HCT116 (cell line): ENCODE measurements around the gene GIT2. TPM values are rescaled to one million over a fixed set of nuclear protein-coding genes. Genes with fewer than 3 reads are reported as not detected.
A peak's percentile ranks its signal among the peaks of the same experiment; 100 is the strongest.

Experiments
- ATAC-seq: fragments of 200-7000 bp; cut with Tn5 transposase; 2 replicates; pipeline ENCODE4 v1.9.1; 2020; ENCODE audit warnings: mild to moderate bottlenecking, moderate library complexity
- BruUV-seq: library from RNA; stranded (reverse); fragments of 400-500 nt; replicated peaks from 2 replicates; lab custom pipeline; 2021; lab: Mats Ljungman, UMichigan
- CTCF ChIA-PET: fragments of 300-600 bp; sonication (Branson Sonifier 250); formaldehyde crosslinking; loops from one replicate; lab custom pipeline; 2021; ENCODE audit warnings: antibody characterized with exemption; lab: Charles Lee
- POLR2A ChIA-PET: fragments of 300-600, 350-600 bp; sonication (Branson Sonifier 250); formaldehyde crosslinking; loops from one replicate; lab custom pipeline; 2021; ENCODE audit warnings: antibody characterized with exemption; lab: Charles Lee
- RAD21 ChIA-PET, 2 experiments: fragments of 300-600 bp; sonication (Branson Sonifier 250); formaldehyde crosslinking; loops; one replicate each; lab custom pipeline; 2023; ENCODE audit warnings: low total read pairs in 2 of 2; ENCODE audit not compliant: uncharacterized antibody in 2 of 2, unreplicated experiment in 2 of 2, low non-redundant PET in 1 of 2; lab: Charles Lee
- DNase-seq: peaks from one replicate; pipeline ENCODE4 v3.0.0-alpha.2; 2010; ENCODE audit warnings: low read depth, low spot score
- H2AFZ ChIP-seq: fragments of 200-600 bp; shearing (Covaris generic), sonication (generic); 2 replicates; pipeline ENCODE4 v1.6.1; 2017; ENCODE audit warnings: low read depth, mixed run types, mixed read lengths, antibody characterized with exemption, low read length; ENCODE audit not compliant: poor library complexity, severe bottlenecking
- H3K27ac ChIP-seq: 2 replicates; pipeline ENCODE4 v1.5.1; 2012; ENCODE audit warnings: low read depth, low read length
- H3K27me3 ChIP-seq: fragments of 200-600 bp; sonication (generic); 2 replicates; pipeline ENCODE4 v1.6.1; 2016; ENCODE audit warnings: mixed run types, low read length, mixed read lengths; ENCODE audit not compliant: insufficient read depth
- H3K36me3 ChIP-seq, 2 experiments: fragments of 200-500 bp in 1 of 2; fragments of 200-600 bp in 1 of 2; sonication (Bioruptor generic) in 1 of 2; sonication (generic) in 1 of 2; 2 replicates each; pipeline versions ENCODE4 v1.5.1 to v1.6.1; 2014 to 2016; ENCODE audit warnings: low read length in 2 of 2, inconsistent platforms in 1 of 2, mixed read lengths in 1 of 2, mixed run types in 1 of 2; ENCODE audit not compliant: insufficient read depth in 2 of 2, control insufficient read depth in 1 of 2
- H3K4me1 ChIP-seq, 2 experiments: fragments of 200-600 bp in 1 of 2; sonication (generic) in 1 of 2; 2 replicates each; pipeline versions ENCODE4 v1.5.1 to v1.6.1; 2012 to 2017; ENCODE audit warnings: low read length in 2 of 2, inconsistent platforms in 1 of 2, mild to moderate bottlenecking in 1 of 2, mixed read lengths in 1 of 2, mixed run types in 1 of 2, moderate library complexity in 1 of 2; ENCODE audit not compliant: insufficient read depth in 2 of 2, control insufficient read depth in 1 of 2
- H3K4me2 ChIP-seq: fragments of 200-600 bp; sonication (generic); 2 replicates; pipeline ENCODE4 v1.6.1; 2017; ENCODE audit warnings: mixed run types, low read length, mixed read lengths
- H3K4me3 ChIP-seq, 2 experiments: fragments of 200-600 bp in 1 of 2; sonication (generic) in 1 of 2; replicated peaks in 1 of 2; 2 replicates each; pipeline ENCODE4 v1.5.1; 2011 to 2016; ENCODE audit warnings: low read length in 2 of 2, control low read depth in 1 of 2, low read depth in 1 of 2, mild to moderate bottlenecking in 1 of 2, mixed read lengths in 1 of 2, mixed run types in 1 of 2
- H3K79me2 ChIP-seq: fragments of 200-600 bp; sonication (generic); 2 replicates; pipeline ENCODE4 v1.6.1; 2017; ENCODE audit warnings: mild to moderate bottlenecking, mixed run types, low read length, moderate library complexity, mixed read lengths; ENCODE audit not compliant: insufficient read depth
- H3K9ac ChIP-seq: fragments of 200-600 bp; sonication (generic); 2 replicates; pipeline ENCODE4 v1.6.1; 2016; ENCODE audit warnings: low read length, mixed read lengths
- H3K9me2 ChIP-seq: fragments of 200-600 bp; sonication (generic), shearing (Covaris generic); 2 replicates; pipeline ENCODE4 v1.6.1; 2017; ENCODE audit warnings: mixed run types, mild to moderate bottlenecking, moderate library complexity; ENCODE audit not compliant: insufficient read depth
- H3K9me3 ChIP-seq, 2 experiments: fragments of 200-500 bp in 1 of 2; fragments of 200-600 bp in 1 of 2; sonication (Bioruptor generic) in 1 of 2; sonication (generic) in 1 of 2; 2 replicates each; pipeline ENCODE4 v1.6.1; 2014 to 2017; ENCODE audit warnings: low read length in 2 of 2, mixed read lengths in 2 of 2, inconsistent platforms in 1 of 2, low read depth in 1 of 2, mild to moderate bottlenecking in 1 of 2, mixed run types in 1 of 2, moderate library complexity in 1 of 2; ENCODE audit not compliant: control insufficient read depth in 1 of 2, insufficient read depth in 1 of 2
- H4K20me1 ChIP-seq: fragments of 200-600 bp; sonication (generic), shearing (Covaris generic); 2 replicates; pipeline ENCODE4 v1.6.1; 2017; ENCODE audit warnings: mixed run types, mild to moderate bottlenecking, moderate library complexity; ENCODE audit not compliant: insufficient read depth
- CBX3 ChIP-seq: IDR thresholded peaks from 2 replicates; pipeline ENCODE4 v1.6.1; 2012; ENCODE audit warnings: low read depth
- CEBPB ChIP-seq: IDR thresholded peaks from 2 replicates; pipeline ENCODE4 v1.6.1; 2012; ENCODE audit warnings: low read depth
- EGR1 ChIP-seq: IDR thresholded peaks from 2 replicates; pipeline ENCODE4 v1.6.1; 2012; ENCODE audit warnings: low read depth
- ELF1 ChIP-seq: IDR thresholded peaks from 2 replicates; pipeline ENCODE4 v1.6.1; 2012; ENCODE audit warnings: low read depth, borderline replicate concordance
- EZH2 ChIP-seq: fragments of 200-600 bp; sonication (generic); IDR thresholded peaks from 2 replicates; pipeline ENCODE4 v1.6.1; 2017; ENCODE audit warnings: antibody characterized with exemption, mixed run types
- EZH2phosphoT487 ChIP-seq: fragments of 200-600 bp; IDR thresholded peaks from 2 replicates; pipeline ENCODE4 v1.6.1; 2018; ENCODE audit warnings: antibody characterized with exemption, borderline replicate concordance
- JUND ChIP-seq: IDR thresholded peaks from 2 replicates; pipeline ENCODE4 v1.6.1; 2012
- POLR2AphosphoS5 ChIP-seq: IDR thresholded peaks from 2 replicates; pipeline ENCODE4 v1.6.1; 2011; ENCODE audit warnings: mild to moderate bottlenecking, low read depth, low read length, moderate library complexity
- RAD21 ChIP-seq: IDR thresholded peaks from 2 replicates; pipeline ENCODE4 v1.6.1; 2012; ENCODE audit warnings: low read depth, mild to moderate bottlenecking
- SP1 ChIP-seq: IDR thresholded peaks from 2 replicates; pipeline ENCODE4 v1.6.1; 2012; ENCODE audit warnings: low read depth
- SRF ChIP-seq: IDR thresholded peaks from 2 replicates; pipeline ENCODE4 v1.6.1; 2012; ENCODE audit warnings: low read depth
- YY1 ChIP-seq: IDR thresholded peaks from 2 replicates; pipeline ENCODE4 v1.6.1; 2011; ENCODE audit warnings: low read length, low read depth, moderate library complexity, mild to moderate bottlenecking; ENCODE audit not compliant: insufficient replicate concordance; ENCODE audit errors: extremely low read depth
- ZFX ChIP-seq: fragments of 450-650 bp; IDR thresholded peaks from 2 replicates; pipeline ENCODE4 v1.6.1; 2017
- ZNF274 ChIP-seq: fragments of 200-500 bp; sonication (Bioruptor generic); IDR thresholded peaks from 2 replicates; pipeline ENCODE4 v1.6.1; 2014; ENCODE audit warnings: mild to moderate bottlenecking, low read depth, low read length, inconsistent platforms
- intact Hi-C: fragments of 100-400 bp; cut with micrococcal nuclease; formaldehyde crosslinking; loops from 2 replicates; pipeline ENCODE4 v1.10.0; 2022
- total RNA-seq: library from RNA; stranded (reverse); gene quantifications from one replicate; pipeline ENCODE4 v1.2.1, GENCODE V29; 2021; ENCODE audit not compliant: unreplicated experiment
- TF ChIP-seq, protein P1 (sequence below): IDR thresholded peaks from 2 replicates; pipeline ENCODE4 v1.6.1; 2012
- TF ChIP-seq, protein P2 (sequence below), 3 experiments: fragments of 200-600 bp in 1 of 3; sonication (generic) in 1 of 3; IDR thresholded peaks in 2 of 3; conservative IDR thresholded peaks in 1 of 3; 2 replicates each; pipeline ENCODE4 v1.5.1; 2012 to 2017; ENCODE audit warnings: low read depth in 2 of 3, low read length in 2 of 3, antibody characterized with exemption in 1 of 3, borderline replicate concordance in 1 of 3, control low read depth in 1 of 3, mild to moderate bottlenecking in 1 of 3, mixed read lengths in 1 of 3, mixed run types in 1 of 3, moderate library complexity in 1 of 3; ENCODE audit not compliant: insufficient read depth in 1 of 3

The GIT2 gene
- total RNA-seq, 1 experiment from 2014 or later, result 21.5 TPM

DNA sequence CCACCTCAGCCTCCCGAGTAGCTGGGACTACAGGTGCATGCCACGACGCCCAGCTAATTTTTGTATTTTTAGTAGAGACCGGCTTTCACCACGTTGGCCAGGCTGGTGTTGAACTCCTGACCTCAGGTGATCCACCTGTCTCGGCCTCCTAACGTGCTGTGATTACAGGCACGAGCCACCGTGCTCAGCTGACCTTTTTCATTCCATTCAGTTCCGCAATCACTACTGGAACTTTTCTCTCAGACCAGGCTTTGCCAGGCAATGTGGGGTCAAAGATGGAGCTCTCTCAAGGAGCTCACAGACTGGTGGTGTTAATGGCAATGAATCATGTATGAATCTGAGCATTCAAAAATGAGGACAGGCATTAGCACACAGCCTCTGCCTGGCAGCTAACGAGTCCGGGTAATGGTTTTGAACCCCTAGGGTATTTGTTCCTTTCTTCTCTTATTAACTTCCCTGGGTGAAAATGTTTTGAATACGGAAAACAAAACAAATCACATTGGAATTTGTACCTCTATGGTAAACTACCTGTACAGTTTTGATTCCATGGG is 105.5 kb downstream of the GIT2 start:
- no peak overlapping the region for H3K4me2 ChIP-seq
- H3K9me3 ChIP-seq, result no peaks in the 10 kb centered on the region
- H3K79me2 ChIP-seq, result no peaks in the 10 kb centered on the region
- H3K4me1 ChIP-seq, result peaks cover 6 to 23% of the 10 kb centered on the region in 2 experiments; a peak in 3 of 4 replicates
- CTCF ChIA-PET, result no interaction called here
- no peak for TF ChIP-seq ELF1
- TF ChIP-seq YY1, result no peak
- TF ChIP-seq JUND, result no peak
- TF ChIP-seq EZH2, result no peak
- TF ChIP-seq SRF, result no peak
- no peak for TF ChIP-seq ZFX
- no peak for TF ChIP-seq CBX3
- H3K27me3 ChIP-seq, result no peaks in the 10 kb centered on the region
- H3K9ac ChIP-seq, result no peak overlapping the region
- no peak overlapping the region for H2AFZ ChIP-seq
- no peaks in the 10 kb centered on the region for H3K36me3 ChIP-seq
- no TSS peak for BruUV-seq
- no peak overlapping the region for H3K4me3 ChIP-seq
- no peak for DNase-seq
- no peak for ATAC-seq
- POLR2A ChIA-PET, result no interaction called here
- RAD21 ChIA-PET, result interaction anchor here in 1 of 2 experiments (0.6 kb wide), 1 partner anchor 85 kb away, joined by 3 read pairs; no protein-coding TSS in a partner anchor
- H3K27ac ChIP-seq, result no peak overlapping the region
- intact Hi-C loops, result no loop called here
- no peaks in the 10 kb centered on the region for H4K20me1 ChIP-seq
- H3K9me2 ChIP-seq, result no peaks in the 10 kb centered on the region

- ChIA-PET CTCF (interaction anchor here (0.7 kb wide), 1 partner anchor 43 kb away, joined by 3 read pairs; no protein-coding TSS in a partner anchor), RAD21 (no interaction called here), POLR2A (interaction anchor here (0.7 kb wide), 1 partner anchor 355 kb away, joined by 3 read pairs; no protein-coding TSS in a partner anchor)
- peak overlapping the region; percentile 6; the same call in 1 of the 2 replicates for H3K9ac ChIP-seq
- no TSS peak for BruUV-seq
- ATAC-seq (peak; percentile 77), DNase-seq (peak; percentile 50)
- H3K27ac ChIP-seq, result peak overlapping the region; percentile 38; the same call in 1 of the 2 replicates
- H2AFZ ChIP-seq, result peak overlapping the region; percentile 70
- no peaks in the 10 kb centered on the region for H3K27me3 ChIP-seq
- peak overlapping the region; percentile 28 for H3K4me2 ChIP-seq
- H3K4me3 ChIP-seq, result no peak overlapping the region; a peak in 1 of 4 replicates
- no peaks in the 10 kb centered on the region for H3K9me2 ChIP-seq
- intact Hi-C loops, result no loop called here
- peaks cover 6 to 30% of the 10 kb centered on the region in 2 experiments; a peak in 3 of 4 replicates for H3K4me1 ChIP-seq
- H3K36me3 ChIP-seq, result no peaks in the 10 kb centered on the region
- no peaks in the 10 kb centered on the region for H3K79me2 ChIP-seq
- H4K20me1 ChIP-seq, result no peaks in the 10 kb centered on the region
- no peaks in the 10 kb centered on the region for H3K9me3 ChIP-seq
- TF ChIP-seq, protein P1, sequence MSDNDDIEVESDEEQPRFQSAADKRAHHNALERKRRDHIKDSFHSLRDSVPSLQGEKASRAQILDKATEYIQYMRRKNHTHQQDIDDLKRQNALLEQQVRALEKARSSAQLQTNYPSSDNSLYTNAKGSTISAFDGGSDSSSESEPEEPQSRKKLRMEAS, result no peak; the same call in 1 of the 2 replicates
- TF ChIP-seq POLR2AphosphoS5, result peak; percentile 45; the same call in 1 of the 2 replicates
- TF ChIP-seq CEBPB, result peak; percentile 88
- no peak for TF ChIP-seq EGR1
- TF ChIP-seq, protein P2, sequence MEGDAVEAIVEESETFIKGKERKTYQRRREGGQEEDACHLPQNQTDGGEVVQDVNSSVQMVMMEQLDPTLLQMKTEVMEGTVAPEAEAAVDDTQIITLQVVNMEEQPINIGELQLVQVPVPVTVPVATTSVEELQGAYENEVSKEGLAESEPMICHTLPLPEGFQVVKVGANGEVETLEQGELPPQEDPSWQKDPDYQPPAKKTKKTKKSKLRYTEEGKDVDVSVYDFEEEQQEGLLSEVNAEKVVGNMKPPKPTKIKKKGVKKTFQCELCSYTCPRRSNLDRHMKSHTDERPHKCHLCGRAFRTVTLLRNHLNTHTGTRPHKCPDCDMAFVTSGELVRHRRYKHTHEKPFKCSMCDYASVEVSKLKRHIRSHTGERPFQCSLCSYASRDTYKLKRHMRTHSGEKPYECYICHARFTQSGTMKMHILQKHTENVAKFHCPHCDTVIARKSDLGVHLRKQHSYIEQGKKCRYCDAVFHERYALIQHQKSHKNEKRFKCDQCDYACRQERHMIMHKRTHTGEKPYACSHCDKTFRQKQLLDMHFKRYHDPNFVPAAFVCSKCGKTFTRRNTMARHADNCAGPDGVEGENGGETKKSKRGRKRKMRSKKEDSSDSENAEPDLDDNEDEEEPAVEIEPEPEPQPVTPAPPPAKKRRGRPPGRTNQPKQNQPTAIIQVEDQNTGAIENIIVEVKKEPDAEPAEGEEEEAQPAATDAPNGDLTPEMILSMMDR (IDR thresholded peaks at IDR 0.05 in 2 of 3, conservative IDR thresholded peaks at IDR 0.05 in 1 of 3; ENCODE audit: borderline replicate concordance in 1 of 3, insufficient read depth in 1 of 3, low read depth in 2 of 3, low read length in 2 of 3), result no peak
- TF ChIP-seq EZH2phosphoT487, result no peak
- no peak for TF ChIP-seq SRF
- peak; percentile 63 for TF ChIP-seq SP1
- TF ChIP-seq ZFX, result no peak
- TF ChIP-seq ELF1, result no peak
- TF ChIP-seq JUND, result no peak; the same call in 1 of the 2 replicates
- TF ChIP-seq RAD21, result no peak
- peak; percentile 54; the same call in 1 of the 2 replicates for TF ChIP-seq CBX3
- TF ChIP-seq ZNF274, result no peak
These were observed 107.8 kb downstream of the GIT2 start for GRCh38 chr12:109888179-109889020.
